Stimulated activated CD4-positive, alpha-beta T cell treated with anti-CD3 and anti-CD28 coated beads, Interleukin-12 subunit alpha, Interleukin-12 subunit beta, amount 100 ng/mL, for 4 hours (primary cell): ENCODE measurements around the gene RPS15A.
"Not testable (repeated sequence)": the region's sequence is repeated elsewhere in the genome, so short reads cannot be mapped to it uniquely, and the experiment has no call there.

Experiments used
- DNase-seq: peaks from one replicate; pipeline ENCODE4 v3.0.0-alpha.2; 2020

RPS15A gene

GRCh38 chr16:18738768-18739167 is 51.4 kb downstream of the RPS15A start:
- DNase-seq = not testable (repeated sequence)

- DNase-seq = not testable (repeated sequence)
Observed at GRCh38 chr16:18734279-18734678, 55.9 kb downstream of the RPS15A start.
